Stimulated activated CD4-positive, alpha-beta T cell treated with anti-CD3 and anti-CD28 coated beads, Interleukin-4, amount 100 ng/mL, for 1 hour (primary cell): ENCODE data around the gene ZNF662.

Experiments used
- DNase-seq: peaks from one replicate; pipeline ENCODE4 v3.0.0-alpha.2; 2020

ZNF662 gene

GRCh38 chr3:42891042-42891441 is 14.9 kb upstream of the ZNF662 start:
- no peak for DNase-seq

- no peak for DNase-seq
Measured at GRCh38 chr3:42892169-42892568, 13.8 kb upstream of the ZNF662 start.

GRCh38 chr3:42892807-42893206 is 13.1 kb upstream of the ZNF662 start:
- no peak for DNase-seq

- DNase-seq = no peak
Measured at GRCh38 chr3:42894698-42895579, 11.0 kb upstream of the ZNF662 start.

GRCh38 chr3:42895580-42895868 is 10.4 kb upstream of the ZNF662 start:
- DNase-seq = no peak

- DNase-seq = no peak
Measured at GRCh38 chr3:42898896-42899675, 6.9 kb upstream of the ZNF662 start.

GRCh38 chr3:42900226-42901072 is 5.5 kb upstream of the ZNF662 start:
- no peak for DNase-seq

- DNase-seq = no peak
Measured at GRCh38 chr3:42901073-42901415, 4.9 kb upstream of the ZNF662 start.

GRCh38 chr3:42902257-42902656 is 3.7 kb upstream of the ZNF662 start:
- no peak for DNase-seq

- DNase-seq = no peak
Measured at GRCh38 chr3:42904076-42904475, 1.9 kb upstream of the ZNF662 start.

GRCh38 chr3:42905740-42906069 is 237 bp upstream of the ZNF662 start:
- DNase-seq = no peak

- DNase-seq = no peak
Measured at GRCh38 chr3:42906848-42907183, 874 bp downstream of the ZNF662 start.

GRCh38 chr3:42908675-42909074 is 2.7 kb downstream of the ZNF662 start:
- DNase-seq = no peak

- DNase-seq = no peak
Measured at GRCh38 chr3:42911551-42911950, 5.6 kb downstream of the ZNF662 start.

GRCh38 chr3:42914771-42915515 is 9.0 kb downstream of the ZNF662 start:
- DNase-seq = no peak

GRCh38 chr3:42923606-42924005 is 17.7 kb downstream of the ZNF662 start:
- no peak for DNase-seq

- DNase-seq = no peak
Measured at GRCh38 chr3:42926310-42926709, 20.4 kb downstream of the ZNF662 start.

GRCh38 chr3:42934111-42934510 is 28.2 kb downstream of the ZNF662 start:
- no peak for DNase-seq

- DNase-seq = no peak
Measured at GRCh38 chr3:42934910-42935309, 29.0 kb downstream of the ZNF662 start.

GRCh38 chr3:42935472-42935871 is 29.5 kb downstream of the ZNF662 start:
- DNase-seq = no peak

- no peak for DNase-seq
Measured at GRCh38 chr3:42936157-42936981, 30.4 kb downstream of the ZNF662 start.

GRCh38 chr3:42937334-42937733 is 31.4 kb downstream of the ZNF662 start:
- no peak for DNase-seq
